Hindlimb muscle (tissue), 1 donor: ENCODE data around the gene THAP11. TPM values are rescaled to one million over a fixed set of nuclear protein-coding genes. Genes with fewer than 3 reads are reported as not detected.
A peak's percentile ranks its signal among the peaks of the same experiment; 100 is the strongest.

ENCODE experiments used
- DNase-seq: peaks from one replicate; pipeline ENCODE4 v3.0.0-alpha.2; 2013
- polyA plus RNA-seq: library from polyadenylated mRNA; unstranded; fragments of 120-200 nt; gene quantifications from one replicate; pipeline ENCODE4 v1.2.1, GENCODE V29; 2013; ENCODE audit not compliant: insufficient read length

The THAP11 gene
- polyA plus RNA-seq, 1 donor: 27.0 TPM

DNA sequence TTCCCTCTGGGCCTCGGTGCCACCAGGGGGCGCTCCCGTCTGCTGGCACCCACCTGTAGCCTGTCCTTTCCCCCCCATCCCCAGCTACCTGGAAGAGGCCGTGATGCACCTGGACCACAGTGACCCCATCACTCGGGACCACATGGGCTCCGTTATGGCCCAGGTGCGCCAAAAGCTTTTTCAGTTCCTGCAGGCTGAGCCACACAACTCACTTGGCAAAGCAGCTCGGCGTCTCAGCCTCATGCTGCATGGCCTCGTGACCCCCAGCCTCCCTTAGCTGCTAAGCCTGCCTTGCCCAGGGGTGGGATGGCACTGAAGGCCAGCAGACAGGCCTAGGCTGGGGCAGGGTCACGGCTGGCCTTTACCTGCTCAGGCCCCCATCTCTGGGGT lies 41.7 kb downstream of the THAP11 start:
- no peak for DNase-seq

DNA sequence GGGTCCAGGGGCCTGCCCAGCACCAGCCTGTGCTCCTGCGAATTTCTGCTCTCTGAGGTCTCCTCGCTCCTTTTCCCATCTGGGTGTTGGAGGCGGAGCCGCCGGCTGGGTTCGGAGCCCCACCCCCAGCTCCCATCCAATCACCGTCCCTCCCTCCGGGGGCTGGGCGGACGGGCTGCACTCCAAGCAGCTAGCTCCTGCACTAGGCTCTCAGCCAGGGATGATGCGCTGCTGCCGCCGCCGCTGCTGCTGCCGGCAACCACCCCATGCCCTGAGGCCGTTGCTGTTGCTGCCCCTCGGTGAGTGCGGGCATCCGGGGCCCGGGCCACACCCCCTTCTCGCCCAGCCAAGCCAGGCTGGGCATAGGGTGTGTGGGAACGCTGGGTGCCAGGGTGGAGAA lies 42.6 kb downstream of the THAP11 start, which contains the start of gene NRN1L:
Gene NRN1L (plus strand): TSS at position 202 of the 400 bp plus-strand sequence. CDS start 19 bp downstream, at position 221.
- DNase-seq: peak; percentile 89

DNA sequence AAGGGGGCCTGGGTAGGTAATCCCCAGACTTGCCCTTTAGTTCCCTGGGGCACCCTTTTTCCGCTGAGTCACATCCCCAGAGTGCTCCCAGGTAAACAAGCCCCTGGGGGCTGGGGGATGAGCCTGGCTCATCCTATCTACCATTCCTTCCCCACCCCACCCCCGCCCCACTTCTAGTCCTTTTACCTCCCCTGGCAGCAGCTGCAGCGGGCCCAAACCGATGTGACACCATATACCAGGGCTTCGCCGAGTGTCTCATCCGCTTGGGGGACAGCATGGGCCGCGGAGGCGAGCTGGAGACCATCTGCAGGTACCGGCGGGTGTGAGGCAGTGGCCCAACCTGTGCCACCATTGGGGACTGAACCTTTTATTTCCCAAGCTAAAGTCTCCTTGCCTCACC lies 43.4 kb downstream of the THAP11 start:
- DNase-seq: no peak

DNA sequence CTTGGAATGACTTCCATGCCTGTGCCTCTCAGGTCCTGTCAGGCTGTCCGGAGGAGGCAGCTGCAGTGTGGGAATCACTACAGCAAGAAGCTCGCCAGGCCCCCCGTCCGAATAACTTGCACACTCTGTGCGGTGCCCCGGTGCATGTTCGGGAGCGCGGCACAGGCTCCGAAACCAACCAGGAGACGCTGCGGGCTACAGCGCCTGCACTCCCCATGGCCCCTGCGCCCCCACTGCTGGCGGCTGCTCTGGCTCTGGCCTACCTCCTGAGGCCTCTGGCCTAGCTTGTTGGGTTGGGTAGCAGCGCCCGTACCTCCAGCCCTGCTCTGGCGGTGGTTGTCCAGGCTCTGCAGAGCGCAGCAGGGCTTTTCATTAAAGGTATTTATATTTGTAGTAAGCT lies 43.9 kb downstream of the THAP11 start:
- DNase-seq: no peak

DNA sequence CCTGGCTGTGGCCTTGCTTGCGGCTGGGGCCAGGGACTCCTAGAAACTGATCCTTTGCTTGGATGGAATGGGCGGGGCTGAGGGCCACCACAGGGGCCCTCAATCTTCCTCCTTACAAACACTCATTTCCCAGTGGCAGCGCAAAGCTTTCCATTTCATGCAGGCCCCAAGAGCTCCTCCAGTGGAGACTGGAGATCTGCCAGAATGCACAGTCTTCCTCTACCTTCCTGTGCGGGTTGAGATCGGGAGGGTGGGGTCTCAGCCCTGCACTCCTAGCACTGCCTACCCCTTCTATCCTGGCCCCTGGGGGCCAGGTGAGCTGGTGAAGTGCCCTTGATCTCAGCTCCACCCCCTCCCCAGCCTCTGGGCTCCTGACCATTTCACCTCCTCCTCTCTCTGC lies 44.3 kb downstream of the THAP11 start:
- no peak for DNase-seq

DNA sequence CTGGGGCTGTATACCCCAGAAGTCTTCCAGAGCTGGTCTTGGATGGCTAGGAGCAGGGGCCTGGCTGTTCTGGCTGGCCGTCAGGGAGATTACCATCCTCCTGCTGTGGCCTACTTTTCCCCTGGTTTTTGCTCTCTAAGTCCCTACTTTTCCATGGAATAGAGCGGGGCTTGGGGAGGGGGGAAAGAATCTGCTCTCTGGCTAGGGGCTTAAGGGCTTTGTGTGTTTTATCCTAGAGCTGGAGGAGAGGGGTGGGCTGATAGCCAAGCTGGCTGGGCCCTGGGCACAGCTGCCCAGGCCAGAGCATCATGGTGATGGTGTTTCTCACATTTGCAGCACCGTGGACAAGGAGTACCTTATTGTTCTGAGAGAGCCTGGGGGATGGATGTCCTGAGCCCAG lies 46.2 kb downstream of the THAP11 start:
- no peak for DNase-seq

DNA sequence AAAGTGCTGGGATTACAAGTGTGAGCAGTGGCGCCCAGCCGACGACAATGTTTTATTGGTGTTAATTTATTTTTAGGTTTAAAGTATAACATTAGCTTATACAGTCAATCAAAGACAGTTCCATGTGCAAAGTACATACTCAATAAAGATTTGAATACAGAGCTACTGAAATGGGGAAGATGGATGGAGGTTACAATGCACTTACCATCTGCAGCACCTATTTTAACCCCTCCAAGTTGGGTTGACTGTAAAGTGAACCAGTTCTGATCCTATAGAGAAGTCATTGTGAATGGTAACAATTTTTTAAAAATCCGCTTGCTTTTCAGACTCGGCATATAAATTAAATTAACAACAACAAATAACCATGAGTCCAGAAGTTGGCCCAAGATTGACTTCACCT lies 50.3 kb downstream of the THAP11 start:
- DNase-seq: no peak

DNA sequence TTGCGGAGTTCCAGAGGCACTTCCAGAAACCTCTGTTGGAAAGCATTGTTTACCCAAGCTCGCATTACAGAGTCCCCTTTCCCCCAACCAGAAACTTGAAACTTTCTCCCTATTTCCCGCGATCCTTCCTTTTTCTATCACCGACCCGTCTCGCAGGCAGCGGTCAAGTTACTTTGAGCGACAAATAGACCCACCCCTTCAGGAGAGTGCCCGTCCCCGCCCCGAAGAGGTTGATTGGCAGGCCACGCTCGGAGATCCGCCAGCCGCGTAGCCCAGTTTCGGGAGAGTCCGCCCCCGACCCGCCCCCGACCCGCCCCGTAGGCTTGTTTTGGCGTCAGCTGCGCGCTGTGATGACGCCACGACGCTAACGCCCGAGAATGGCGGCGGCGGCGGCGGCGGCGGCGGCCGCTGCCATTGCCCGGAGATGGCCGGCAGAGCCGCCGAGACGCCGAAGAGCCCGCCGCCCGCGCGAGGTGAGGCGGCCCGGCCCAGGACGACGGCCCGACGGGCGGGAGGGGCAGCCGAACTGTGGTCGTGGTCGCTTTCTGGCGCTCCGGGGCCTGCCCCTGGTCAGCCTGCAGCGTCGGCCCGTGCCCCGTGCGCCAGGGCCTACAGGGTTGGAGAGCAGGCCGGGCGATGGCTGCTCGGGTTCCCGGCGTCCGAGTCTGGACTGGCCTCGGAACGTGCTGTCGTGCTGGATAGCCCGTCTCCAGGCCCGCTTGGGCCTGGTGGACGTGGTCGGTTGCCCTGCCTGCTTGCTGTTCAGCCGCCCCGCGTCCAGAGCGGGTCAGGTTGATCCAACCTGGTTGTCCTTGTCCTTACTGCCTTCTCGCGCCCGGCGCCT lies 51.0 kb downstream of the THAP11 start, which contains the start of gene PSKH1:
Gene PSKH1 (plus strand): TSS at position 356 of the 844 bp plus-strand sequence. CDS start 15,496 bp downstream, outside the sequence.
- DNase-seq: peak; percentile 95

Other genes starting within 250 kb of the THAP11 start
- 0.81 TPM for gene CARMIL2, start 197.2 kb upstream of the THAP11 start, polyA plus RNA-seq
- 17.4 TPM for gene ACD, start 182.1 kb upstream of the THAP11 start, polyA plus RNA-seq
- 0.89 TPM for gene PARD6A, start 181.4 kb upstream of the THAP11 start, polyA plus RNA-seq
- 8.7 TPM for gene ENKD1, start 175.6 kb upstream of the THAP11 start, polyA plus RNA-seq
- 2.6 TPM for gene C16orf86, start 175.5 kb upstream of the THAP11 start, polyA plus RNA-seq
- 15.8 TPM for gene GFOD2, start 123.0 kb upstream of the THAP11 start, polyA plus RNA-seq
- 28.8 TPM for gene RANBP10, start 35.8 kb upstream of the THAP11 start, polyA plus RNA-seq
- 2.0 TPM for gene TSNAXIP1, start 35.4 kb upstream of the THAP11 start, polyA plus RNA-seq
- gene NUTF2, start 4.6 kb downstream of the THAP11 start, polyA plus RNA-seq: 127 TPM
- gene CENPT, start 5.4 kb downstream of the THAP11 start, polyA plus RNA-seq: 36.6 TPM
- 126 TPM for gene EDC4, start 30.7 kb downstream of the THAP11 start, polyA plus RNA-seq
- gene NRN1L, start 42.6 kb downstream of the THAP11 start, polyA plus RNA-seq: 1.6 TPM
- 23.0 TPM for gene PSKH1, start 50.9 kb downstream of the THAP11 start, polyA plus RNA-seq
- gene CTRL, start 89.5 kb downstream of the THAP11 start, polyA plus RNA-seq: 3.1 TPM
- 33.5 TPM for gene PSMB10, start 94.5 kb downstream of the THAP11 start, polyA plus RNA-seq
- 24.4 TPM for gene LCAT, start 101.8 kb downstream of the THAP11 start, polyA plus RNA-seq
- 45.9 TPM for gene SLC12A4, start 126.3 kb downstream of the THAP11 start, polyA plus RNA-seq
- 0.09 TPM for gene DPEP3, start 138.2 kb downstream of the THAP11 start, polyA plus RNA-seq
- gene DPEP2, start 157.2 kb downstream of the THAP11 start, polyA plus RNA-seq: 2.3 TPM
- not detected for gene DPEP2NB, start 173.6 kb downstream of the THAP11 start, polyA plus RNA-seq
- 4.9 TPM for gene DDX28, start 180.9 kb downstream of the THAP11 start, polyA plus RNA-seq
- gene DUS2, start 181.0 kb downstream of the THAP11 start, polyA plus RNA-seq: 8.7 TPM
- 30.2 TPM for gene NFATC3, start 243.1 kb downstream of the THAP11 start, polyA plus RNA-seq